ENCODE measurements around the gene ZNF19. TPM values are rescaled to one million over a fixed set of nuclear protein-coding genes. Genes with fewer than 3 reads are reported as not detected.

ZNF19 gene
- total and polyA plus RNA-seq, 2 donors (not counting 1 experiment from before 2014, with no cell fraction given): 1.8 to 3.3 TPM

GRCh38 chr16:71443714-71444113 lies 45.4 kb downstream of the ZNF19 start:
- Histone ChIP-seq H3K4me3 (replicated peaks in 1 of 4; ENCODE audit: control extremely low read depth in 1 of 4, insufficient read depth in 1 of 4, low read depth in 3 of 4, low read length in 4 of 4) (no peak overlapping the region), H3K27me3 (ENCODE audit: control insufficient read depth, insufficient read depth, low read length) (no peaks in the 10 kb centered on the region), H4K20me1 (ENCODE audit: control insufficient read depth, extremely low read depth, insufficient read depth, low read length) (no peaks in the 10 kb centered on the region), H3K9me3 (ENCODE audit: control insufficient read depth, insufficient read depth, low read depth, low read length) (peaks cover 7% of the 10 kb centered on the region), H2AFZ (ENCODE audit: low read length) (no peak overlapping the region), H3K79me2 (ENCODE audit: control insufficient read depth, insufficient read depth, low read length) (no peaks in the 10 kb centered on the region), H3K9ac (ENCODE audit: insufficient read depth, low read length) (no peak overlapping the region), H3K36me3 (ENCODE audit: control insufficient read depth, insufficient read depth, low read length) (peaks cover 2% of the 10 kb centered on the region), H3K4me1 (ENCODE audit: control insufficient read depth, extremely low read depth, insufficient read depth, low read length) (no peaks in the 10 kb centered on the region), H3K4me2 (ENCODE audit: extremely low read depth, insufficient read depth, low read length) (no peak overlapping the region), H3K27ac (ENCODE audit: insufficient read depth, low read length) (no peak overlapping the region)
- TF ChIP-seq CTCF (conservative IDR thresholded peaks at IDR 0.05 in 1 of 2, IDR thresholded peaks at IDR 0.05 in 1 of 2; ENCODE audit: low read depth in 1 of 2, low read length in 2 of 2): no peak
- no peak for TF ChIP-seq EZH2 (IDR thresholded peaks at IDR 0.05; ENCODE audit: low read length, missing control alignments)
- DNase-seq (ENCODE audit: low read depth in 2 of 2): no peak

GRCh38 chr16:71442051-71442440 lies 47.1 kb downstream of the ZNF19 start, which contains the start of gene TLE7:
TSS of gene TLE7 (minus strand) at chr16:71442054. CDS start at chr16:71433324, 8,730 bp downstream.
- Histone ChIP-seq H3K4me2 (ENCODE audit: extremely low read depth, insufficient read depth, low read length) (no peak within 1 kb of the TSS), H3K4me1 (ENCODE audit: control insufficient read depth, extremely low read depth, insufficient read depth, low read length) (no peaks in the 10 kb centered on the region), H4K20me1 (ENCODE audit: control insufficient read depth, extremely low read depth, insufficient read depth, low read length) (no peaks in the 10 kb centered on the region), H3K9me3 (ENCODE audit: control insufficient read depth, insufficient read depth, low read depth, low read length) (no peaks in the 10 kb centered on the region), H2AFZ (ENCODE audit: low read length) (no peak within 1 kb of the TSS), H3K36me3 (ENCODE audit: control insufficient read depth, insufficient read depth, low read length) (no peaks in the 10 kb centered on the region), H3K27me3 (ENCODE audit: control insufficient read depth, insufficient read depth, low read length) (no peaks in the 10 kb centered on the region), H3K27ac (ENCODE audit: insufficient read depth, low read length) (no peak within 1 kb of the TSS), H3K79me2 (ENCODE audit: control insufficient read depth, insufficient read depth, low read length) (no peaks in the 10 kb centered on the region), H3K9ac (ENCODE audit: insufficient read depth, low read length) (no peak within 1 kb of the TSS), H3K4me3 (replicated peaks in 1 of 4; ENCODE audit: control extremely low read depth in 1 of 4, insufficient read depth in 1 of 4, low read depth in 3 of 4, low read length in 4 of 4) (no peak within 1 kb of the TSS)
- no peak for DNase-seq (ENCODE audit: low read depth in 2 of 2)
- TF ChIP-seq CTCF (conservative IDR thresholded peaks at IDR 0.05 in 1 of 2, IDR thresholded peaks at IDR 0.05 in 1 of 2; ENCODE audit: low read depth in 1 of 2, low read length in 2 of 2) (no peak), EZH2 (IDR thresholded peaks at IDR 0.05; ENCODE audit: low read length, missing control alignments) (no peak)

GRCh38 chr16:71441348-71442050 lies 47.6 kb downstream of the ZNF19 start:
- no peaks in the 10 kb centered on the region for H3K4me1 ChIP-seq (ENCODE audit: control insufficient read depth, extremely low read depth, insufficient read depth, low read length)
- no peak overlapping the region for H3K4me3 ChIP-seq (replicated peaks in 1 of 4; ENCODE audit: control extremely low read depth in 1 of 4, insufficient read depth in 1 of 4, low read depth in 3 of 4, low read length in 4 of 4)
- H3K27ac ChIP-seq (ENCODE audit: insufficient read depth, low read length): no peak overlapping the region
- H3K36me3 ChIP-seq (ENCODE audit: control insufficient read depth, insufficient read depth, low read length): no peaks in the 10 kb centered on the region
- no peak overlapping the region for H3K9ac ChIP-seq (ENCODE audit: insufficient read depth, low read length)
- DNase-seq (ENCODE audit: low read depth in 2 of 2): no peak
- TF ChIP-seq CTCF (conservative IDR thresholded peaks at IDR 0.05 in 1 of 2, IDR thresholded peaks at IDR 0.05 in 1 of 2; ENCODE audit: low read depth in 1 of 2, low read length in 2 of 2): peak in 1 of 2 donors; percentile 9
- no peak for TF ChIP-seq EZH2 (IDR thresholded peaks at IDR 0.05; ENCODE audit: low read length, missing control alignments)
- H3K9me3 ChIP-seq (ENCODE audit: control insufficient read depth, insufficient read depth, low read depth, low read length): no peaks in the 10 kb centered on the region
- no peaks in the 10 kb centered on the region for H4K20me1 ChIP-seq (ENCODE audit: control insufficient read depth, extremely low read depth, insufficient read depth, low read length)
- no peak overlapping the region for H3K4me2 ChIP-seq (ENCODE audit: extremely low read depth, insufficient read depth, low read length)
- H3K27me3 ChIP-seq (ENCODE audit: control insufficient read depth, insufficient read depth, low read length): no peaks in the 10 kb centered on the region
- H3K79me2 ChIP-seq (ENCODE audit: control insufficient read depth, insufficient read depth, low read length): no peaks in the 10 kb centered on the region
- no peak overlapping the region for H2AFZ ChIP-seq (ENCODE audit: low read length)
